ENCODE results near the gene CARD18.

- TF ChIP-seq, protein P1, sequence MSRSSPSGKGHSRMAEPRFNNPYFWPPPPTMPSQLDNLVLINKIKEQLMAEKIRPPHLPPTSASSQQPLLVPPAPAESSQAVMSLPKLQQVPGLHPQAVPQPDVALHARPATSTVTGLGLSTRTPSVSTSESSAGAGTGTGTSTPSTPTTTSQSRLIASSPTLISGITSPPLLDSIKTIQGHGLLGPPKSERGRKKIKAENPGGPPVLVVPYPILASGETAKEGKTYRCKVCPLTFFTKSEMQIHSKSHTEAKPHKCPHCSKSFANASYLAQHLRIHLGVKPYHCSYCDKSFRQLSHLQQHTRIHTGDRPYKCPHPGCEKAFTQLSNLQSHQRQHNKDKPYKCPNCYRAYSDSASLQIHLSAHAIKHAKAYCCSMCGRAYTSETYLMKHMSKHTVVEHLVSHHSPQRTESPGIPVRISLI (tag by site-specific recombination; IDR thresholded peaks at IDR 0.05), result no peak
- TF ChIP-seq ZNF10 (tag by site-specific recombination; IDR thresholded peaks at IDR 0.05) (no peak), ZSCAN16 (tag by site-specific recombination; IDR thresholded peaks at IDR 0.05) (no peak), ZNF292 (tag by site-specific recombination; IDR thresholded peaks at IDR 0.05; ENCODE audit: borderline replicate concordance, low read depth) (no peak), ZBTB8A (tag by site-specific recombination; IDR thresholded peaks at IDR 0.05) (no peak), ZNF654 (tag by site-specific recombination; IDR thresholded peaks at IDR 0.05; ENCODE audit: low read depth) (no peak), KLF16 (tag by site-specific recombination; IDR thresholded peaks at IDR 0.05) (no peak), TCF7L2 (IDR thresholded peaks at IDR 0.05; ENCODE audit: borderline replicate concordance, low read depth, low read length) (no peak), ZNF274 (IDR thresholded peaks at IDR 0.05; ENCODE audit: low read length) (no peak), ZNF274 (tag by site-specific recombination; IDR thresholded peaks at IDR 0.05; ENCODE audit: borderline replicate concordance) (no peak), ZNF423 (tag by site-specific recombination; IDR thresholded peaks at IDR 0.05) (no peak), ZNF664 (tag by site-specific recombination; IDR thresholded peaks at IDR 0.05) (no peak)
- TF ChIP-seq, protein P2, sequence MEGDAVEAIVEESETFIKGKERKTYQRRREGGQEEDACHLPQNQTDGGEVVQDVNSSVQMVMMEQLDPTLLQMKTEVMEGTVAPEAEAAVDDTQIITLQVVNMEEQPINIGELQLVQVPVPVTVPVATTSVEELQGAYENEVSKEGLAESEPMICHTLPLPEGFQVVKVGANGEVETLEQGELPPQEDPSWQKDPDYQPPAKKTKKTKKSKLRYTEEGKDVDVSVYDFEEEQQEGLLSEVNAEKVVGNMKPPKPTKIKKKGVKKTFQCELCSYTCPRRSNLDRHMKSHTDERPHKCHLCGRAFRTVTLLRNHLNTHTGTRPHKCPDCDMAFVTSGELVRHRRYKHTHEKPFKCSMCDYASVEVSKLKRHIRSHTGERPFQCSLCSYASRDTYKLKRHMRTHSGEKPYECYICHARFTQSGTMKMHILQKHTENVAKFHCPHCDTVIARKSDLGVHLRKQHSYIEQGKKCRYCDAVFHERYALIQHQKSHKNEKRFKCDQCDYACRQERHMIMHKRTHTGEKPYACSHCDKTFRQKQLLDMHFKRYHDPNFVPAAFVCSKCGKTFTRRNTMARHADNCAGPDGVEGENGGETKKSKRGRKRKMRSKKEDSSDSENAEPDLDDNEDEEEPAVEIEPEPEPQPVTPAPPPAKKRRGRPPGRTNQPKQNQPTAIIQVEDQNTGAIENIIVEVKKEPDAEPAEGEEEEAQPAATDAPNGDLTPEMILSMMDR (tag by site-specific recombination; IDR thresholded peaks at IDR 0.05), result no peak
- TF ChIP-seq, protein P3, sequence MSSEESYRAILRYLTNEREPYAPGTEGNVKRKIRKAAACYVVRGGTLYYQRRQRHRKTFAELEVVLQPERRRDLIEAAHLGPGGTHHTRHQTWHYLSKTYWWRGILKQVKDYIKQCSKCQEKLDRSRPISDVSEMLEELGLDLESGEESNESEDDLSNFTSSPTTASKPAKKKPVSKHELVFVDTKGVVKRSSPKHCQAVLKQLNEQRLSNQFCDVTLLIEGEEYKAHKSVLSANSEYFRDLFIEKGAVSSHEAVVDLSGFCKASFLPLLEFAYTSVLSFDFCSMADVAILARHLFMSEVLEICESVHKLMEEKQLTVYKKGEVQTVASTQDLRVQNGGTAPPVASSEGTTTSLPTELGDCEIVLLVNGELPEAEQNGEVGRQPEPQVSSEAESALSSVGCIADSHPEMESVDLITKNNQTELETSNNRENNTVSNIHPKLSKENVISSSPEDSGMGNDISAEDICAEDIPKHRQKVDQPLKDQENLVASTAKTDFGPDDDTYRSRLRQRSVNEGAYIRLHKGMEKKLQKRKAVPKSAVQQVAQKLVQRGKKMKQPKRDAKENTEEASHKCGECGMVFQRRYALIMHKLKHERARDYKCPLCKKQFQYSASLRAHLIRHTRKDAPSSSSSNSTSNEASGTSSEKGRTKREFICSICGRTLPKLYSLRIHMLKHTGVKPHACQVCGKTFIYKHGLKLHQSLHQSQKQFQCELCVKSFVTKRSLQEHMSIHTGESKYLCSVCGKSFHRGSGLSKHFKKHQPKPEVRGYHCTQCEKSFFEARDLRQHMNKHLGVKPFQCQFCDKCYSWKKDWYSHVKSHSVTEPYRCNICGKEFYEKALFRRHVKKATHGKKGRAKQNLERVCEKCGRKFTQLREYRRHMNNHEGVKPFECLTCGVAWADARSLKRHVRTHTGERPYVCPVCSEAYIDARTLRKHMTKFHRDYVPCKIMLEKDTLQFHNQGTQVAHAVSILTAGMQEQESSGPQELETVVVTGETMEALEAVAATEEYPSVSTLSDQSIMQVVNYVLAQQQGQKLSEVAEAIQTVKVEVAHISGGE (tag by site-specific recombination; conservative IDR thresholded peaks at IDR 0.05; ENCODE audit: low read depth), result no peak
- TF ChIP-seq, protein P4, sequence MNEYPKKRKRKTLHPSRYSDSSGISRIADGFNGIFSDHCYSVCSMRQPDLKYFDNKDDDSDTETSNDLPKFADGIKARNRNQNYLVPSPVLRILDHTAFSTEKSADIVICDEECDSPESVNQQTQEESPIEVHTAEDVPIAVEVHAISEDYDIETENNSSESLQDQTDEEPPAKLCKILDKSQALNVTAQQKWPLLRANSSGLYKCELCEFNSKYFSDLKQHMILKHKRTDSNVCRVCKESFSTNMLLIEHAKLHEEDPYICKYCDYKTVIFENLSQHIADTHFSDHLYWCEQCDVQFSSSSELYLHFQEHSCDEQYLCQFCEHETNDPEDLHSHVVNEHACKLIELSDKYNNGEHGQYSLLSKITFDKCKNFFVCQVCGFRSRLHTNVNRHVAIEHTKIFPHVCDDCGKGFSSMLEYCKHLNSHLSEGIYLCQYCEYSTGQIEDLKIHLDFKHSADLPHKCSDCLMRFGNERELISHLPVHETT (tag by site-specific recombination; IDR thresholded peaks at IDR 0.05), result no peak
These were observed 24.6 kb upstream of the CARD18 start for GRCh38 chr11:105164208-105164607.

All from HEK293 (cell line).